Mesendoderm (in vitro differentiated cells): ENCODE measurements around the gene PEX11B.

Source experiments
- DNase-seq: peaks from one replicate; pipeline ENCODE4 v3.0.0; 2013
- H2AK5ac ChIP-seq: 2 replicates; pipeline ENCODE4 v1.6.1; 2013; ENCODE audit warnings: low read length, inconsistent platforms
- H2BK120ac ChIP-seq: 2 replicates; pipeline ENCODE4 v1.6.1; 2013; ENCODE audit warnings: low read depth, mild to moderate bottlenecking, low read length, moderate library complexity, mixed read lengths
- H2BK15ac ChIP-seq: replicated peaks from 2 replicates; pipeline ENCODE4 v1.6.1; 2013; ENCODE audit warnings: low read depth, mild to moderate bottlenecking, moderate library complexity
- H2BK5ac ChIP-seq: 2 replicates; pipeline ENCODE4 v1.6.1; 2013; ENCODE audit warnings: low read length, inconsistent platforms
- H3K18ac ChIP-seq: 2 replicates; pipeline ENCODE4 v1.6.1; 2013; ENCODE audit warnings: mild to moderate bottlenecking, low read length, mixed read lengths
- H3K23ac ChIP-seq: one replicate; pipeline ENCODE4 v1.6.1; 2013; ENCODE audit warnings: low read length
- H3K27ac ChIP-seq: 2 replicates; pipeline ENCODE4 v1.5.1; 2013; ENCODE audit warnings: low read depth, mild to moderate bottlenecking, inconsistent platforms, low read length, moderate library complexity
- H3K27me3 ChIP-seq: 2 replicates; pipeline ENCODE4 v1.6.1; 2013; ENCODE audit warnings: low read length, control low read depth, mild to moderate bottlenecking, inconsistent platforms; ENCODE audit not compliant: insufficient read depth, poor library complexity
- H3K36me3 ChIP-seq: 2 replicates; pipeline ENCODE4 v1.6.1; 2013; ENCODE audit warnings: low read length, inconsistent platforms; ENCODE audit not compliant: control insufficient read depth, insufficient read depth
- H3K4ac ChIP-seq: one replicate; pipeline ENCODE4 v1.6.1; 2013; ENCODE audit warnings: low read depth, mild to moderate bottlenecking, low read length, moderate library complexity
- H3K4me1 ChIP-seq: 2 replicates; pipeline ENCODE4 v1.6.1; 2013; ENCODE audit warnings: low read depth, low read length, inconsistent platforms; ENCODE audit not compliant: control insufficient read depth
- H3K4me2 ChIP-seq: 2 replicates; pipeline ENCODE4 v1.6.1; 2013; ENCODE audit warnings: low read length
- H3K4me3 ChIP-seq: 2 replicates; pipeline ENCODE4 v1.5.1; 2013; ENCODE audit warnings: mild to moderate bottlenecking, low read length
- H3K56ac ChIP-seq: one replicate; pipeline ENCODE4 v1.6.1; 2013; ENCODE audit warnings: low read length
- H3K79me1 ChIP-seq: 2 replicates; pipeline ENCODE4 v1.6.1; 2013; ENCODE audit warnings: low read length, inconsistent platforms
- H3K79me2 ChIP-seq: 2 replicates; pipeline ENCODE4 v1.6.1; 2013; ENCODE audit warnings: mild to moderate bottlenecking, low read length; ENCODE audit not compliant: control insufficient read depth, insufficient read depth
- H3K9ac ChIP-seq: 2 replicates; pipeline ENCODE4 v1.6.1; 2013; ENCODE audit warnings: low read length, inconsistent platforms
- H4K5ac ChIP-seq: one replicate; pipeline ENCODE4 v1.6.1; 2013; ENCODE audit warnings: low read length
- H4K8ac ChIP-seq: one replicate; pipeline ENCODE4 v1.6.1; 2013; ENCODE audit warnings: low read depth, mild to moderate bottlenecking, control low read depth, low read length, moderate library complexity
- WGBS: extraction: QIAGEN DNeasy Blood & Tissue Kit; methylation state at CpG from one replicate; pipeline ENCODE4 v1.1.7; 2013; ENCODE audit warnings: low lambda C conversion rate, missing lambda C conversion rate; ENCODE audit not compliant: insufficient coverage; ENCODE audit errors: extremely low coverage; 5-methylcytosine and 5-hydroxymethylcytosine counted together

PEX11B gene

GRCh38 chr1:145963265-145964019 is 44.9 kb upstream of the PEX11B start:
- peak overlapping the region; percentile 79 for H3K56ac ChIP-seq
- H3K4me3 ChIP-seq = no peak overlapping the region
- H2BK5ac ChIP-seq = no peak overlapping the region
- H3K9ac ChIP-seq = peak overlapping the region; percentile 75
- H3K4me1 ChIP-seq = peaks cover 18% of the 10 kb centered on the region
- peak overlapping the region; percentile 64 for H3K4me2 ChIP-seq
- H3K27ac ChIP-seq = peak overlapping the region; percentile 52
- no peak overlapping the region for H2BK15ac ChIP-seq
- H3K4ac ChIP-seq = peak overlapping the region; percentile 66
- H3K23ac ChIP-seq = no peak overlapping the region
- no peaks in the 10 kb centered on the region for H3K79me1 ChIP-seq
- peak overlapping the region; percentile 33 for H4K5ac ChIP-seq
- no peaks in the 10 kb centered on the region for H3K79me2 ChIP-seq
- peak overlapping the region; percentile 82 for H3K18ac ChIP-seq
- H3K36me3 ChIP-seq = no peaks in the 10 kb centered on the region
- DNase-seq = peak; percentile 54
- no peak overlapping the region for H2BK120ac ChIP-seq
- H4K8ac ChIP-seq = no peak overlapping the region
- H2AK5ac ChIP-seq = no peak overlapping the region
- WGBS = no CpG with 5 or more reads among the region's 5 CpGs
- H3K27me3 ChIP-seq = peaks cover 8% of the 10 kb centered on the region

GRCh38 chr1:145962157-145963102 is 43.9 kb upstream of the PEX11B start:
- Histone ChIP-seq H3K27me3 (peaks cover 8% of the 10 kb centered on the region), H3K27ac (no peak overlapping the region), H3K4me1 (peaks cover 20% of the 10 kb centered on the region), H3K4me2 (peak overlapping the region; percentile 94), H3K23ac (no peak overlapping the region), H2AK5ac (peak overlapping the region; percentile 48), H3K9ac (peak overlapping the region; percentile 83), H3K79me2 (no peaks in the 10 kb centered on the region), H3K79me1 (no peaks in the 10 kb centered on the region), H3K36me3 (no peaks in the 10 kb centered on the region), H2BK120ac (no peak overlapping the region), H3K56ac (peak overlapping the region; percentile 88), H4K5ac (no peak overlapping the region), H2BK5ac (no peak overlapping the region), H4K8ac (no peak overlapping the region), H3K18ac (peak overlapping the region; percentile 60), H3K4me3 (peak overlapping the region; percentile 27), H3K4ac (no peak overlapping the region), H2BK15ac (no peak overlapping the region)
- peak; percentile 25 for DNase-seq
- no CpG with 5 or more reads among the region's 36 CpGs for WGBS

GRCh38 chr1:145961425-145962156 is 43.1 kb upstream of the PEX11B start:
- H3K79me1 ChIP-seq = no peaks in the 10 kb centered on the region
- H2BK120ac ChIP-seq = no peak overlapping the region
- H2BK5ac ChIP-seq = peak overlapping the region; percentile 24
- peak overlapping the region; percentile 83 for H3K9ac ChIP-seq
- peak overlapping the region; percentile 88 for H3K56ac ChIP-seq
- peak overlapping the region; percentile 90 for H3K23ac ChIP-seq
- H3K79me2 ChIP-seq = no peaks in the 10 kb centered on the region
- no peak overlapping the region for H2BK15ac ChIP-seq
- H3K27me3 ChIP-seq = peaks cover 8% of the 10 kb centered on the region
- DNase-seq = peak; percentile 44
- peak overlapping the region; percentile 27 for H3K4me3 ChIP-seq
- peak overlapping the region; percentile 94 for H3K4me2 ChIP-seq
- peak overlapping the region; percentile 57 for H3K4ac ChIP-seq
- no peak overlapping the region for H3K18ac ChIP-seq
- peaks cover 20% of the 10 kb centered on the region for H3K4me1 ChIP-seq
- H4K8ac ChIP-seq = no peak overlapping the region
- WGBS = no CpG with 5 or more reads among the region's 57 CpGs
- no peaks in the 10 kb centered on the region for H3K36me3 ChIP-seq
- no peak overlapping the region for H3K27ac ChIP-seq
- H2AK5ac ChIP-seq = no peak overlapping the region
- no peak overlapping the region for H4K5ac ChIP-seq

- Histone ChIP-seq H4K5ac (no peak overlapping the region), H3K27me3 (peaks cover 8% of the 10 kb centered on the region), H3K4ac (peak overlapping the region; percentile 57), H3K4me1 (peaks cover 20% of the 10 kb centered on the region), H3K9ac (peak overlapping the region; percentile 83), H4K8ac (no peak overlapping the region), H3K56ac (peak overlapping the region; percentile 88), H2BK120ac (no peak overlapping the region), H3K23ac (no peak overlapping the region), H3K18ac (peak overlapping the region; percentile 51), H3K4me3 (peak overlapping the region; percentile 27), H3K27ac (no peak overlapping the region), H3K36me3 (no peaks in the 10 kb centered on the region), H3K79me2 (no peaks in the 10 kb centered on the region), H2BK5ac (no peak overlapping the region), H2BK15ac (no peak overlapping the region), H2AK5ac (no peak overlapping the region), H3K79me1 (no peaks in the 10 kb centered on the region), H3K4me2 (peak overlapping the region; percentile 94)
- no CpG with 5 or more reads among the region's 22 CpGs for WGBS
- DNase-seq = no peak
These were observed 42.5 kb upstream of the PEX11B start for GRCh38 chr1:145961109-145961424.

- peaks cover 8% of the 10 kb centered on the region for H3K27me3 ChIP-seq
- H4K5ac ChIP-seq = no peak overlapping the region
- H3K36me3 ChIP-seq = no peaks in the 10 kb centered on the region
- no peak overlapping the region for H2BK120ac ChIP-seq
- no peak overlapping the region for H3K23ac ChIP-seq
- H3K4me3 ChIP-seq = peak overlapping the region; percentile 64
- H4K8ac ChIP-seq = no peak overlapping the region
- peak; percentile 91 for DNase-seq
- H3K79me2 ChIP-seq = no peaks in the 10 kb centered on the region
- H3K79me1 ChIP-seq = no peaks in the 10 kb centered on the region
- H3K56ac ChIP-seq = peak overlapping the region; percentile 93
- H3K9ac ChIP-seq = peak overlapping the region; percentile 83
- no peak overlapping the region for H2AK5ac ChIP-seq
- peak overlapping the region; percentile 51 for H3K18ac ChIP-seq
- H2BK5ac ChIP-seq = peak overlapping the region; percentile 65
- H3K4ac ChIP-seq = peak overlapping the region; percentile 57
- H3K4me2 ChIP-seq = peak overlapping the region; percentile 94
- no peak overlapping the region for H3K27ac ChIP-seq
- no peak overlapping the region for H2BK15ac ChIP-seq
- no CpG with 5 or more reads among the region's 44 CpGs for WGBS
- H3K4me1 ChIP-seq = peaks cover 20% of the 10 kb centered on the region
These were observed 42.1 kb upstream of the PEX11B start for GRCh38 chr1:145960468-145961108.
